IPS DF 4.7 (cell line): ENCODE results near the gene ARPIN.
"Not testable (repeated sequence)": the region's sequence is repeated elsewhere in the genome, so short reads cannot be mapped to it uniquely, and the experiment has no call there.

Experiments used
- DNase-seq: peaks from one replicate; pipeline ENCODE4 v3.0.0-alpha.2; 2013; ENCODE audit warnings: low spot score; ENCODE audit errors: extremely low read depth

ARPIN gene

DNA sequence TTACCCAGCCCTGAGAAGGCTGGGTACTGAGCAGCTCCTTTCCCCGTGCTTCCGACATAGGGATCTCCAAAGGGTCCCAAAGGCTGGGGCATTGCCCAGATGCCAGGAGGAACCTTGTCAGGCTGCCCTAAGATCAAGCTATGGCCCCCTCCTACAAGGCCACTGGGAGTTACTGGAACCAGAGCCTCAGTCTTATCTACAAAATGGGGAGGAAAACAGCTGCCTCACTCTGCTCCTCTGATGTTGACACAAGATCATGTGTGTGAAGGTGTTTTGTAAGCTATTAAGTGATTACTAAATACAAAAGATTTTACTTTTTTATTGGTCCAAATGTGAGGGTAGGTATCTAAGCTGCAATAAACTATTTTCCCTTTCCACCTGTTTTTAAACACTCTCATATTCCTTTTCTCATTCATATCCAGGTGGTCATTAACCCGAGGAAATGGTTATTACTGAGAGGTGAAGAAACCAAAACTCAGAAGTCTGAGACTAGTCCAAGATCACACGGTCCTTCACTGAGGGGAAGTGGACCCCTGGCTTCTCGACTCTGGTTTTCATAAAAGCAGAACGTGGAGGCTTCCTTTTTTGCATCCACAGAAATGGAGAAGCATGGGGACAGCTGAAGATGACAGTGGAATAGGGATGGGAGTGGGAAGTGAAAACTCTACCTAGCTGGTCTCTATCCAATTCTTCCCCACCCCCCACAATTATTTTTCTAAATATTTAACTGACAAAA, 1.7 kb downstream of the ARPIN start:
- DNase-seq, result no peak

DNA sequence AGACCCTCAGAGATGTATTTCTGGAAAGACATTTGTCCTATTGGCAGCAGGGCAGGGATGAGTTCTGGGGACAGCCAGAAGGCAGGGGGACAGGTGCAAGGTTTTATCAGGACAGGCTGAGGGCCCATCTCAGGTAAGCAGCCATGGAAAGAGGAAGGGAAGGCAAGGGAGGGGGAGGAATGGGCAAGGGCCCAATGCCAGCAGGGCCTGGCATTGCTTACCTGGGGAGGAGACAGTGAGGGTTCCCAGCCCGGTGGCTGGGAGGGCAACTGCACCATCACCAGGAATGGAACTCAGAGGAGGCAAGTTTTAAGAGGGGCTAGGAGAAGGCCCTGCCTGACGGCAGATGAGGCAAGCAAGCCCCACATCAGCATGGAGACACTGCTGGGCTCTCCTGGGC, 3.1 kb downstream of the ARPIN start:
- no peak for DNase-seq

DNA sequence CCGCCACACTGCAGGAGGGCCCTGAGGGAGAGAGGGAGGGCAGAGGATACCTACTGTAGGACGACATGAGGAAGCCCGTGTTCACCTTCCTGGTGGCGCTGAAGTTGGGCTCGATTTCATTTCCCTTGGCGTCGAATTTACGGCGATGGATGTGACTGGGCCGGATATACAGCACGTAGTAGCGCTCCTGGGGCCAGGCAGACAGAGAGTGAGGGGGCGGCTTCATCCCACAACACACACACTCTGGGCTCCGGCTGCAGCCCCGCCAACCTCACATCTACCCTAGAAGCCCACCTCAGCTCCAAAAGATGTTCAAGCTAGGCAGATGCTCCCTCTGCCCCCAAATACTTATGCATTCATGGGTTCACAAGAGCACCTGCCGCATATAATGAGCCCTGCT, 4.5 kb downstream of the ARPIN start:
- no peak for DNase-seq

DNA sequence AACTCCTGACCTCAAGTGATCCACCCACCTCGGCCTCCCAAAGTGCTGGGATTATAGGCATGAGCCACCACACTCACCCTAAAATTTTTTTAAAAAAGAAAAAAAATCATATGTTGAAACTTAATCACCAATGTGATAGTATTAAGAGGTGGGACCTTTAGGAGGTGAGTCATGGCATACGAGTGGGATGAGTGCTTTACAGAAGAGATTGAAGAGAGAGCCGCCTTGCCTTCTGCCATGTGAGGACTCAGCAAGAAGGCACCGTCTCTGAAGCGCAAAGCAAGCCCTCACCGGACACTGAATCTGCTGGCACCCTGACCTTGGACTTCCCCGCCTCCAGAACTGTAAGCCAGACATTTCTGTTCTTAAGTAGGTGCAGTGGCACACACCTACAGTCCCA, 5.5 kb downstream of the ARPIN start:
- no peak for DNase-seq

DNA sequence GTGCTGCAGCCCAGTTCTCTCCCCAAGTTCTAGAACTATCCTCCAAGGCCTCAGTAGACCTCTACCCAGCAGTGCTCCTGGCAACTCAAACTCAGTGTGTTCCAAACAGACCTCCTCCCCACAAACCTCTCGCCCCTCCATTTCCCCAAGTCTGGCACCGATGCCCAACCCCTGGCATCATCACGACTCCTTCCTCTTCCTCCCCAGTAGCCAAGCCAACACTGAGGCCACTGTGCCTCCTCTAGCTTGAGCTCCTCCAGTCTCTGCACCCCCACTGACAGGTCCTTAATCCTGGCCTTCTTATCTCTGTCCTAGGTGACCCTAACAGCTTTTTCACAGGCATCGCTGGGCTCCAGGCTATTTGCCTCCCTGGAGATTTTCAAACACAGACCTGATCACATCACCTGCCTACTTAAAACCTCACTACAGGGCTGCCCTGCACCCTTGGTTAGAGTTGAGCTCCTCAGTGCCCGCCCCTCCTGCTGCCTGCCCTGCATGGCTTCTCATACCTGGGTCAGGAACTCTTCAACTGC, 6.8 kb downstream of the ARPIN start:
- no peak for DNase-seq

DNA sequence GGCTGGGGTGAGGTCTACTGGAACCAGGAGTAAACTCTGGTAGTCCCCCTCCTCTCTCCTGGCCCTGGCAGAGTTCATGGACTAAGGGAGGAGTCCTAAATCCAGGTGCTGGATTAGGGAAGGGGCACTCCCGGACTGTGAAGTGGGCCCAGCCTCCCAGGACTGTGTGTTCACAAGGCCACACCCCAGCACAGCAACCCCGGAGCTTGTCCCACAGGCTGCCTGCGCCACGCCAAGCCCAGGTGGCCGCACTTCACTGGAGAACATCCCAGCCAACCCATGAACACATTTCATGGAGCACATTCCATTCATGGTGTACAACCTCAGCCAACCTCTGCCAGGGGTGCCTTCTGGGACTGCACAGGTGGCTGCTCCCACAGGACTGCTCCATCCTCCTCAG, 8.2 kb downstream of the ARPIN start:
- no peak for DNase-seq

DNA sequence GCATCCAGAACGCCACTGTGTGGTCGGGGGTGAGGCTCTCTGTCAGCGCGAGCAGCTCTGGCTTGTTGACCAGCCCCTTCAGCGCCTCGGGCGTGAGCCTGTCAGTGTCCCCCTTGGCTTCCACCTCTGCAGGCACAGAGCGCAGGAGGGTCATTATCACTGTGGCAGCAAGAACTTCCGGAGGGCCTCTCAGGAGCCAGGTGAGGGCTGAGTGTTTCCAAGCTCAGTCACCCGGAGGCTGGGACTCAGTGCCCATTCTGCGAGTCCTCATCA, 9.0 kb downstream of the ARPIN start:
- DNase-seq, result no peak

DNA sequence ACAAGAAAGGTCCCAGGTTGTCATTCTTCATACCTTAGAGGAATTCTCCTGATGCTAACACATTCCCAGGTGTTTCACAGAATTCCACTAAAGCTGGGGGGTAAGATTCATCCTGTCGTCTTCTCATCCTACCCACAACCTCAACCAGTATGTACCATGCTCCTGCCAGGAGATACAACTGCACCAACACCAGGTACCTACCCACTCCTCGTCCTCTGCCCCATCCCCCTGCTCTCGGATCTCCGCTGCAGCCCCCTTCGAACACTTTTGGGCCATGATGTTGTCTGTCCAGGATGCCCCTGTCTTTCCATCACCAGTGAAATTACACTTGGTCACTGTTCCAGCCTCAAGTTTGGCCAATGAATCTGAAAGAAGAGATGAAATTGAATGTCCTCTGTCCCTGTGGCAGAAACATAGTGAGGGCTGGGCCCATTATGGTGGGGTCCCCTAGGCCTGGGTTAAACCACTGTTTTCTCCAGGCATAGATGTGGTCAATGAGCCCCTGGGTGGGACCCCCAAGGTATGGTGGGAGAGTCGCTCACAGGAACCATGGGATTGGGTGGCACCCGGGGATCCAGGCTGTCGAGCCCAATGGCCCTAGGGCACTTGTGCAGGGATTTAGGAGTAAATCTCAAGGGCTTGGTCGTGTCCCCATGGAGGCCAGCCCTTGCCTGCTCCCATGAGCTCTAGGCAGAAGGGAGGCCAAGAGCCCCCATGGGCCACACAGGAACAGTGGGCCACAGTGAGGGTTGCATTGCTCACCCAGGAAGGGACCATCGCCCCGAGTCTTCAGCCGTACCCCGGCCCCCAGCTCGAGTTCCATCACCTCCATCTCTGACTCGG, 9.5 kb downstream of the ARPIN start:
- no peak for DNase-seq

DNA sequence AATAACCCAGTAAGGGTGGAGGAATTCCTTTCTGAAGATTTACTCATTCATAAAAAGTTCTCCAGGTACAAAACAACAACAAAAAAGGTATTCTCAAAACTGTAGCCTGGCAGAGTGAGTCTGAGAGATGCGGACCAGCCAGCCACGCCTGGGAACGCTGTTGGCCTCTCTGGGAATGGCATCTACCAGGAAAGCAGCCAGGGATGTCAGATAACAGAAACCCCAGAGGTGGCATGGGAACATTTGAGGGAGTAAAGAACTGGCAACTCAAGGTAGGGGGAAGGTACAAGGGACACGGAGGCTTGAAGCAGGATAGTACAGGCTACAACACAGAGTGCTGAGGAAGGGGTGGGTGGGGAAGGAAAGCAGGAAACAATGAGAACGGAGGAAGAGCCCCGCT, 11.9 kb downstream of the ARPIN start:
- DNase-seq, result no peak

DNA sequence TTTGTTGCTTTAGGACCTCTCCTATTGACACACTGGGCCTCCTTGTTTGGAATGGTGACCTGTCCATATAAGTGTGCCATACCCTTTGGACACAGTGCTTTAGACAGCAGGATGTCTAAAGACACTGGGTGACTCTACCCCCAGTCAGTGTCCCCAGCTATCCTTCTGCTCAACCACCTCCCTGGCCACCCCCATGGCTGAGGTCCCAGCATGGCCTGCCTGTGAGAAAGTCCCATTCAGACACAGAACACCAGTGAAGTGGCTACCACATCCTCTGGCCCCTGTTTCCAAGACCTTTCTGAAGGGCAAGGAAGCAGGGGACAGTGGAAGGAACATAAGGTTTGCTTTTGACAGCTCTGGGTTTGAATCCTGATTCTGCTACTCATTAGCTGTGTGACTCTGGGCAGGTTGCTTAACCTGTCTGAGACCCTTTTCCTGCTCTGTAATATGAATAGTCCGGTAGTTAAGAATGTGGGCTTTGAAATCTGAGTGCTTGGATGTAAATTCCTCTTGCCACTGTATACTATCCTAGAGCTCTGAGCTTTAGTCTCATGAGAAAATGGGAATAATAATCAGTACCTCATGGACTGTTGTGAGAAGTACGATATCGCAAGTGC, 12.7 kb downstream of the ARPIN start:
- DNase-seq, result no peak

DNA sequence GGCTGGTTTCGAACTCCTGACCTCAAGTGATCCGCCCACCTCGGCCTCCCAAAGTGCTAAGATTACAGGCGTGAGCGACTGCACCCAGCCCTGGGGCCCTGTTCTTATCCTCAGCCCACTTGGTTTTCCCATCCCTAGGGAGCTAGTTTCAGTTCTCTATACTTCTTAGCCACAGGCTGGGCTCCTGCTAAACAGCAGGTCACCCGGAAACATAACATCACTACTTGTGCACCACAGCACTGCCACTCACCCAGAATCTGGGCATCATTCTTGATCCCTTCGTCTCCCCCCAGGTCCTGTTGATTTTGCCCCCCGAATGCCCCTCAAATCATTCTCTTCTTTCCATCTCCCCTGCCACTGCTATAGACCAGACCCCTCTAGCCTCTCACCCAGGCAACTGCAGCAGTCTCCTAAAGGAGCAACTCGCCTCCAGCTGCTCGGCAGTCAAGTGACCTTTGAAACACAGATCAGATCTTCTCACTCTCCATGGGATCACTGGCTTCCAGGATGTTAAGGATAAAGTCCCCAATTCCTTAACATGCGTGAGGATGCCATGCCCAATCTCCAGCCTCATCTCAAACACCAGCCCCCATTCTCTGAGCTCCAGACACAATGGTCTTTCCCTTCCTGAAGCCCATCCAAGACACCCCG, 13.3 kb downstream of the ARPIN start:
- no peak for DNase-seq

DNA sequence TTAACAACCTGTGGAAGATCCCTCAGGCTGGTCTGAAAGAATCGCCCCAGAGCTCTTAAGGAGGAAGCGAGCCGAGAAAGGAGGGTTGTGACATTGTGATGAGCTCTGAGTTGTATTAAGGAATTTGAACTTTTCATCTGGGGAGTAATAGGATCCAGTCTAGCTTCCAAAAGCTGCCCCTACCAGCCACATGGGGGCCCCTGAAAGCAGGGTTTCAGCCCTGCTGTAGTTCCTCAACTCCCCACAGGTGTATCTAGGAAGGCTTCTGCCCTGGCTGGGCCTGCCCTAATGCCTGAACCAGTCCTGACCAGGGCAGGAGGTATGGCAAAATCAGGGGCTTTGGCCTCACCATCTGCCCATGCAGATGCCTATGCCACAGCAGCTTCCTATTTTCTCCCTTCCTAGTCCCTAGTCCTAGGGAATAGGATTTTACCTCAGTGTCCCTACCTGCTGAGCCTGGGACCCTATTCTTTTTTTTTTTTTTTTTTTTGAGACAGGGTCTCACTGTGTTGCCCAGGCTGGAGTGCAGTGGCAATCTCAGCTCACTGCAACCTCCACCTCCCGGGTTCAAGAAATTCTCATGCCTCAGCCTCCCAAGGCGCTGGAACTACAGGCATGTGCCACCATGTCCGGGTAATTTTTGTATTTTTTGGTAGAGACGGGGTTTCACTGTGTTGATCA, 14.0 kb downstream of the ARPIN start:
- DNase-seq, result no peak

DNA sequence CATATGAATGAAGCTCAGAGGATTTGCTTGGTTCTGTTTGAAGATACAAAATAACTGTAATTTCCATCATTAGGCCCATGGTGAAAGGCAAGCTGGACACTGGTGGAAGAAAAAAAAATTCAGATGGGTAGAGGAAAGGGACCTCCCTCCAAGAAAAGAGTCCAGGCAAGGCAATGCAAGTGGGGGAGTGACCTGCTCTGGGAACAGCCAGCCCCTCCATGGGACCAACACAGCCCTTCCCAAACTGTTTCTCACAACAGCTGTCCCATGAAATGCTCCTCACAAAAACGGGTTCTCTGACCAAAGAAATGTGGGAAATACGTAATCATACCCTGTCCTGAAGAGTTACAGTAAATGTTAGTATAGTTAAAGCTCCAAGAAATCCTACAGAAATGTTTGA, 14.6 kb downstream of the ARPIN start:
- DNase-seq, result no peak

DNA sequence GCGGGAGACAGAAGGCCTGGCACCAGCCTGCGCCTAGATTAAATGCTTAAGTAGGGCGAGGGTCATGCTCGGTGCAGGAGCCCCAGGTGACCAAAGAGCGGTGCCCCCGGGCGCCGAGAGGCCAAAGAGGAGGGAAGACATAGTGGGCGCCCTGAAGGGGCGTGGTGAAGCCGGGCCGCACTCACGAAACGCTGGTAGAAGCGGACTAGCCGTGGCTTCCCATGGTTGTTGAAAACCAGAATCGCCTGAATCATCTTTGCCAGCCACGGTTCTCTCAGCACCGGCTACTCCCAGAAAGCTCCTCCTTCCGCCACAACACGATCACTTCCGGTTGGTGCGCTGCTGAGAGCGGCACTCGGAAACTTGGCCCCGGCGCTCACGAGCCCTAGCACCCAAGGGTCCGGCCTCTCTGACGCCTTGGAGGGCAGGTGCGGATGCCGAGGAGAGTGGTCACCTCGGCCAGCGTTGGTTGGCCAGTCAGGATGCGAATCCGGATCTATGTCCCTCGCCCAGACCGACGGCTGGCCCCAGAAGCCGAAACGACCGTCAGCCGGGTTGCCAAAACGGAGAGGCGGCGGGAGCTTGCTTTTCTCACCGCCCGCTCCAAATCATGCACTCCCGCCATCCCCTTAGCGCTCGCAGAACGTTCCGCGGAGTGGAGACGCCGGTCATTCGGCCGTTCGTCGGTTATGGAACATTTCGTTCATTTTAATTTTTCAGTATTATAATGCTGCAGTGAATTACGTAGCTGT, 18.9 kb downstream of the ARPIN start, which contains the start of gene AP3S2:
Gene AP3S2, minus strand, starts transcription at position 299 of the 752 bp plus-strand sequence. Its CDS starts 45 bp downstream, at position 254.
- peak; percentile 78 for DNase-seq

DNA sequence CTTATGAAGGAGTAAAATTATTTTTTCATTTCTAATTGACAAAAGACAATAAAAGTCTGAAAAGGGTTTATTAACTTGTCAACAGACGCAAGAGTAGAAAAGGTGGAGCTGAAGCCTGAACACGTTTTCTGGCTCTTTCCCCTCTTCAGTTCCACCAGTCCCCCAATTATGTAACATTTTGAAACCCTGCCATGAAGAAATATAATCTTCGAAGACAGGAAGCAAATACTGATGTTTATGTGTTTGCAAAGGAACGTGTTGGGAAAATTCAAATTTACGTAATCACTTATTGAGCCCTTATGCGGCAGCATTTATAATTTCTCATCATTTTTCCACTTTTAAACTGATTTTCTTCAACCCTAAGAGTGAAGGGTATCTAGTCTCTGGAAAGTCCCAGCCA, 19.7 kb downstream of the ARPIN start:
- DNase-seq, result no peak

DNA sequence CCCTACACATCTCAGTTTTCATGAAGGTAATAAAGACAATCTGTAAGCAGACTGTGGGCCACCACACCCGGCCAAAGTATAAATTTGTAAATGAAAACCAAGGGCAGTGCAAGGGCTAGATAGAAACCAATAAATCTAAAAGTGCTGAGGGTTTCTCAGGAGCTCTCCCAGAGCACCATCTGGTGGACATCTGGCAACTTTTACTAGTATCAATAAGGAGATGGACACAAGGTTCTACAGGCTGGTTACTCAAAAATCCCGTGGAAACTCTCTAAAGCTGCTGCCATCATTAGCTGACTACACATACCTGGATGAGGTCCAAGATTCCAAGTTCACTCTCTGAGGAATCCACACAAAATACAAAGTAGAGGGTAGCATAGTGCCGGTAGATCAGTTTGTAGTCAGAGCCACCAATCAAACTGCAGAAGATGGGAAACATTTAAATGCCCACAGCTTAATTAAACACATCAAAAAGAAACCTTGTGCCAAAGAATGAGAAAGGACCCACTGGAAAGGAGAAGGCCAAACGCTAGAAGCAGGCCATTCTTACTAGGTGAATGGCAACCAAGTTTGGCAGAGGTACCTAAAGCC, 24.4 kb downstream of the ARPIN start:
- no peak for DNase-seq

DNA sequence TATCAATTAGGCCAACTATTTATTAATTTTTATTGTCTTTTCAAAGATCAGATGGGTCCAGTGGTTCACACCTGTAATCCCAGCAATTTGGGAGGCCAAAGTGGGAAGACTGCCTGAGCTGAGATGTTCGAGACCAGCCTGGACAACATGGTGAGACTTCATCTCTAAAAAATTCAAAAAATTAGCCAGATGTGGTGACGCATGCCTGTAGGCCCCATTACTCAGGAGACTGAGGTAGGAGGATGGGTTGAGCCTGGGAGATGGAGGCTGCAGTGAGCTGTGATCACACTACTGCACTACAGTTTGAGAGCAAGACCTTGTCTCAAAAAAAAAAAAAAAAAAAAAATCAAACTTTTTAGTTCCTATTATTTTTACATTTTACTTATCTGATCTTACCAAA, 27.1 kb downstream of the ARPIN start:
- DNase-seq, result no peak

DNA sequence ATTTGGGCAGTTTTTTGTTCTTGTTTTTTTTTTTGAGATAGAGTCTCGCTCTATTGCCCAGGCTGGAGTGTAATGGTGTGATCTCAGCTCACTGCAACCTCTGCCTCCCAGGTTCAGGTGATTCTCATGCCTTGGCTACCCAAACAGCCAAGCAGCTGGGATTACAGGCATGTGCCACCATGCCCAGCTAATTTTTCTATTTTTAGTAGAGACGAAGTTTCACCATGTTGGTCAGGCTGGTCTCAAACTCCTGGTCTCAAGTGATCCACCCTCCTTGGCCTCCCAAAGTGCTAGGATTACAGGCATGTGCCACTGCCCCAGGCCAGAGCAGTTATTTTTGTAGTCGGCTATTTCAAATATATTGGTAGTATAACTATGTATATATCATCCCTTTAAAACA, 27.6 kb downstream of the ARPIN start:
- DNase-seq, result not testable (repeated sequence)

DNA sequence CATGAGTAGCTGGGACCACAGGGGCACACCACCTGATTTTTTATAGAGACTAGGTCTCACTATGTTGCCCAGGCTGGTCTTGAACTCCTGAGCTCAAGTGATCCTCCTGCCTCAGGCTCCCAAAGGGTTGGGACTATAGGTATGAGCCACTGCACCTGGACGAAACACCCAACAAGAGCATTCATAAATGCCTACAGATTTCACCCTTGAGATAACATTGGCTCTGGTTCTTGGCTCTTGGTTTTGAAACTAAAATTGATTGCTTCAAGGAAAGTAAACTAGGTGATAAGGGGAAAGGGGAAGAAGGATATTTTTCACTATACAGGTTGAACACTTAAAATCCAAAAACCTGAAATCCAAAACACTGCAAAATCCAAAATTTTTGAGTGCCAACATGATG, 29.2 kb downstream of the ARPIN start:
- no peak for DNase-seq

DNA sequence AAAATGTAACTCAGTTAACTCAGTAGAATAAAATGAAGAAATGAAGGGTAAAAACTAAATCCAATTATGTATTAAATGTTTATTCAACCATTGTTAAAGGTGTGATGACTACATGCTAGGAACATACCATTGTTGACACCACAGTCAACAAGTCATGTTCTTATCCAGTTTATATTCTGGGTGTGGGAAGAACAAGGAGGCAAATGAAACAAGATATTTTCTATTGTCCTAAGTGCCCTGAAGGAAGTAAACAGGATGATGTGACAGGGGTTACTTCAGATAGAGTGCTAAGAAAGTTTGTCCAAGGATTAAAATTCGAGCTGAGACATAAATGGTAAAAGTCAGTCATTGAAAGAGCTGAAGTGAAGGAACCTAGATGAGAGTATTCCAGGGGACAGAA, 32.0 kb downstream of the ARPIN start:
- DNase-seq, result no peak
